ENCODE data around the gene GMDS. TPM values are rescaled to one million over a fixed set of nuclear protein-coding genes. Genes with fewer than 3 reads are reported as not detected.

The GMDS gene
- total and polyA plus RNA-seq, 2 experiments from 2014 or later = 30.1 to 36.5 TPM

DNA sequence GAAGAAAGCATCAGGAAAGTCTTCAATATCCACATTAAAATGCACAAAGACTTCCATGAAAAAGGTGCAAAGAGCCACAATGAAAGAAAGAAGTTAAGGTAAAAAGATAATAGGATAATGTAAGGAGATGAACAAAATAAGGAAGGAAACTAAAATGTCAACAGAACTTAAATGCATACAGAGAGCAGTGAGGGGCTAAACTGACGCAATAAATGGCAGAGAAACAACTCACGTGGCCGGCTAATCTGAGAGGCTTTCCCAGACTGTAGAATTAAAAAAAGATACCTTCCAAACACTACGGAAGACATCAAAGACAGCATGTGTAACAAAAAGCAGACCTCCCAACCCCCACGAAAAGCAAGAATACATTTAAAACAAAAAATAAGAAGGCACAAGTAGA, 73.7 kb downstream of the GMDS start:
- peaks cover 12% of the 10 kb centered on the region; the same call in 1 of the 2 replicates for H3K4me1 ChIP-seq (ENCODE audit: insufficient read depth)
- Mint-ChIP-seq H3K4me1 (peaks cover 12% of the 10 kb centered on the region), H3K4me3 (no peak overlapping the region), H3K27ac (no peak overlapping the region), H3K9me3 (no peaks in the 10 kb centered on the region), H3K36me3 (ENCODE audit: low read depth) (no peaks in the 10 kb centered on the region), H3K27me3 (ENCODE audit: insufficient read depth, low read depth, poor library complexity) (peaks cover 1% of the 10 kb centered on the region)
- no peak overlapping the region for H2AFZ ChIP-seq
- H4K20me1 ChIP-seq (replicated peaks; ENCODE audit: insufficient read depth) = no peaks in the 10 kb centered on the region
- TF ChIP-seq, protein P1, sequence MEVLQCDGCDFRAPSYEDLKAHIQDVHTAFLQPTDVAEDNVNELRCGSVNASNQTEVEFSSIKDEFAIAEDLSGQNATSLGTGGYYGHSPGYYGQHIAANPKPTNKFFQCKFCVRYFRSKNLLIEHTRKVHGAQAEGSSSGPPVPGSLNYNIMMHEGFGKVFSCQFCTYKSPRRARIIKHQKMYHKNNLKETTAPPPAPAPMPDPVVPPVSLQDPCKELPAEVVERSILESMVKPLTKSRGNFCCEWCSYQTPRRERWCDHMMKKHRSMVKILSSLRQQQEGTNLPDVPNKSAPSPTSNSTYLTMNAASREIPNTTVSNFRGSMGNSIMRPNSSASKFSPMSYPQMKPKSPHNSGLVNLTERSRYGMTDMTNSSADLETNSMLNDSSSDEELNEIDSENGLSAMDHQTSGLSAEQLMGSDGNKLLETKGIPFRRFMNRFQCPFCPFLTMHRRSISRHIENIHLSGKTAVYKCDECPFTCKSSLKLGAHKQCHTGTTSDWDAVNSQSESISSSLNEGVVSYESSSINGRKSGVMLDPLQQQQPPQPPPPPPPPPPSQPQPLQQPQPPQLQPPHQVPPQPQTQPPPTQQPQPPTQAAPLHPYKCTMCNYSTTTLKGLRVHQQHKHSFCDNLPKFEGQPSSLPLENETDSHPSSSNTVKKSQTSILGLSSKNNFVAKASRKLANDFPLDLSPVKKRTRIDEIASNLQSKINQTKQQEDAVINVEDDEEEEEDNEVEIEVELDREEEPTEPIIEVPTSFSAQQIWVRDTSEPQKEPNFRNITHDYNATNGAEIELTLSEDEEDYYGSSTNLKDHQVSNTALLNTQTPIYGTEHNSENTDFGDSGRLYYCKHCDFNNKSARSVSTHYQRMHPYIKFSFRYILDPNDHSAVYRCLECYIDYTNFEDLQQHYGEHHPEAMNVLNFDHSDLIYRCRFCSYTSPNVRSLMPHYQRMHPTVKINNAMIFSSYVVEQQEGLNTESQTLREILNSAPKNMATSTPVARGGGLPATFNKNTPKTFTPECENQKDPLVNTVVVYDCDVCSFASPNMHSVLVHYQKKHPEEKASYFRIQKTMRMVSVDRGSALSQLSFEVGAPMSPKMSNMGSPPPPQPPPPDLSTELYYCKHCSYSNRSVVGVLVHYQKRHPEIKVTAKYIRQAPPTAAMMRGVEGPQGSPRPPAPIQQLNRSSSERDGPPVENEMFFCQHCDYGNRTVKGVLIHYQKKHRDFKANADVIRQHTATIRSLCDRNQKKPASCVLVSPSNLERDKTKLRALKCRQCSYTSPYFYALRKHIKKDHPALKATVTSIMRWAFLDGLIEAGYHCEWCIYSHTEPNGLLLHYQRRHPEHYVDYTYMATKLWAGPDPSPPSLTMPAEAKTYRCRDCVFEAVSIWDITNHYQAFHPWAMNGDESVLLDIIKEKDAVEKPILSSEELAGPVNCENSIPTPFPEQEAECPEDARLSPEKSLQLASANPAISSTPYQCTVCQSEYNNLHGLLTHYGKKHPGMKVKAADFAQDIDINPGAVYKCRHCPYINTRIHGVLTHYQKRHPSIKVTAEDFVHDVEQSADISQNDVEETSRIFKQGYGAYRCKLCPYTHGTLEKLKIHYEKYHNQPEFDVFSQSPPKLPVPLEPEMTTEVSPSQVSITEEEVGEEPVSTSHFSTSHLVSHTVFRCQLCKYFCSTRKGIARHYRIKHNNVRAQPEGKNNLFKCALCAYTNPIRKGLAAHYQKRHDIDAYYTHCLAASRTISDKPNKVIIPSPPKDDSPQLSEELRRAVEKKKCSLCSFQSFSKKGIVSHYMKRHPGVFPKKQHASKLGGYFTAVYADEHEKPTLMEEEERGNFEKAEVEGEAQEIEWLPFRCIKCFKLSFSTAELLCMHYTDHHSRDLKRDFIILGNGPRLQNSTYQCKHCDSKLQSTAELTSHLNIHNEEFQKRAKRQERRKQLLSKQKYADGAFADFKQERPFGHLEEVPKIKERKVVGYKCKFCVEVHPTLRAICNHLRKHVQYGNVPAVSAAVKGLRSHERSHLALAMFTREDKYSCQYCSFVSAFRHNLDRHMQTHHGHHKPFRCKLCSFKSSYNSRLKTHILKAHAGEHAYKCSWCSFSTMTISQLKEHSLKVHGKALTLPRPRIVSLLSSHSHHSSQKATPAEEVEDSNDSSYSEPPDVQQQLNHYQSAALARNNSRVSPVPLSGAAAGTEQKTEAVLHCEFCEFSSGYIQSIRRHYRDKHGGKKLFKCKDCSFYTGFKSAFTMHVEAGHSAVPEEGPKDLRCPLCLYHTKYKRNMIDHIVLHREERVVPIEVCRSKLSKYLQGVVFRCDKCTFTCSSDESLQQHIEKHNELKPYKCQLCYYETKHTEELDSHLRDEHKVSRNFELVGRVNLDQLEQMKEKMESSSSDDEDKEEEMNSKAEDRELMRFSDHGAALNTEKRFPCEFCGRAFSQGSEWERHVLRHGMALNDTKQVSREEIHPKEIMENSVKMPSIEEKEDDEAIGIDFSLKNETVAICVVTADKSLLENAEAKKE (CRISPR knock-in tag; IDR thresholded peaks at IDR 0.05) = no peak
- TF ChIP-seq STAT1 (IDR thresholded peaks at IDR 0.05; ENCODE audit: unreplicated experiment) (no peak), ZNF114 (CRISPR knock-in tag; IDR thresholded peaks at IDR 0.05) (no peak), CREB1 (CRISPR knock-in tag; IDR thresholded peaks at IDR 0.05; ENCODE audit: low read depth) (no peak), NANOG (IDR thresholded peaks at IDR 0.05; ENCODE audit: borderline replicate concordance) (no peak), EZH2phosphoT487 (IDR thresholded peaks at IDR 0.05; ENCODE audit: unreplicated experiment) (no peak)
- TF ChIP-seq, protein P2, sequence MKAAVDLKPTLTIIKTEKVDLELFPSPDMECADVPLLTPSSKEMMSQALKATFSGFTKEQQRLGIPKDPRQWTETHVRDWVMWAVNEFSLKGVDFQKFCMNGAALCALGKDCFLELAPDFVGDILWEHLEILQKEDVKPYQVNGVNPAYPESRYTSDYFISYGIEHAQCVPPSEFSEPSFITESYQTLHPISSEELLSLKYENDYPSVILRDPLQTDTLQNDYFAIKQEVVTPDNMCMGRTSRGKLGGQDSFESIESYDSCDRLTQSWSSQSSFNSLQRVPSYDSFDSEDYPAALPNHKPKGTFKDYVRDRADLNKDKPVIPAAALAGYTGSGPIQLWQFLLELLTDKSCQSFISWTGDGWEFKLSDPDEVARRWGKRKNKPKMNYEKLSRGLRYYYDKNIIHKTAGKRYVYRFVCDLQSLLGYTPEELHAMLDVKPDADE (IDR thresholded peaks at IDR 0.05) = no peak
- ATAC-seq (no peak), DNase-seq (ENCODE audit: low spot score) (no peak)
- no peak overlapping the region for H3K4me2 ChIP-seq
- H3K27me3 ChIP-seq (ENCODE audit: insufficient read depth) = no peaks in the 10 kb centered on the region
- no peaks in the 10 kb centered on the region for H3F3A ChIP-seq (replicated peaks; ENCODE audit: low read depth)
- H3K36me3 ChIP-seq (ENCODE audit: insufficient read depth) = no peaks in the 10 kb centered on the region
- no peaks in the 10 kb centered on the region for H3K9me2 ChIP-seq (ENCODE audit: insufficient read depth)
- peaks cover 61% of the 10 kb centered on the region for H3K79me2 ChIP-seq (replicated peaks; ENCODE audit: insufficient read depth)
- no peak overlapping the region for H3K27ac ChIP-seq (ENCODE audit: low read depth)
- no peak overlapping the region for H3K4me3 ChIP-seq
